Naive thymus-derived CD8-positive, alpha-beta T cell (primary cell): ENCODE data around the gene RPL11. TPM values are rescaled to one million over a fixed set of nuclear protein-coding genes. Genes with fewer than 3 reads are reported as not detected.
"Not testable (repeated sequence)": the region's sequence is repeated elsewhere in the genome, so short reads cannot be mapped to it uniquely, and the experiment has no call there.

Experiments
- ATAC-seq, 2 donors: fragments of 150-1000 bp; cut with Tn5 transposase in 1 of 2; sonication (Bioruptor Pico), chemical (Tn5 transposase) in 1 of 2; 1 replicate in 1 of 2; 2 replicates in 1 of 2; pipeline ENCODE4 v1.10.0; 2021; ENCODE audit warnings: mild to moderate bottlenecking in 2 of 2, moderate library complexity in 2 of 2
- POLR2A ChIA-PET: fragments of 350-600 bp; sonication (Branson Sonifier 250); formaldehyde crosslinking; loops from one replicate; lab custom pipeline; 2021; ENCODE audit warnings: antibody characterized with exemption; lab: Charles Lee
- DNase-seq, 10 donors: peaks; one replicate each; pipeline versions ENCODE4 v3.0.0 to v3.0.0-alpha.2; 2020 to 2022
- H3K27ac Mint-ChIP-seq, 10 donors: one replicate each; pipeline ENCODE4 v1.8.0; 2020 to 2022; ENCODE audit warnings: mild to moderate bottlenecking in 10 of 10, mixed read lengths in 10 of 10, moderate library complexity in 4 of 10, inconsistent platforms in 1 of 10
- H3K27me3 Mint-ChIP-seq, 5 donors: one replicate each; pipeline ENCODE4 v1.8.0; 2021 to 2022; ENCODE audit warnings: mixed read lengths in 5 of 5
- H3K36me3 Mint-ChIP-seq, 3 donors: one replicate each; pipeline ENCODE4 v1.8.0; 2020 to 2022; ENCODE audit warnings: mixed read lengths in 3 of 3, mild to moderate bottlenecking in 2 of 3, inconsistent platforms in 1 of 3
- H3K4me1 Mint-ChIP-seq, 4 donors: one replicate each; pipeline ENCODE4 v1.8.0; 2021 to 2022; ENCODE audit warnings: mixed read lengths in 4 of 4
- H3K4me3 Mint-ChIP-seq, 10 donors: one replicate each; pipeline ENCODE4 v1.8.0; 2020 to 2022; ENCODE audit warnings: mild to moderate bottlenecking in 10 of 10, mixed read lengths in 10 of 10, moderate library complexity in 6 of 10, inconsistent platforms in 1 of 10
- H3K9me3 Mint-ChIP-seq, 9 donors: one replicate each; pipeline ENCODE4 v1.8.0; 2020 to 2022; ENCODE audit warnings: mixed read lengths in 9 of 9, mild to moderate bottlenecking in 3 of 9, inconsistent platforms in 1 of 9, moderate library complexity in 1 of 9
- polyA plus RNA-seq, 3 donors: library from polyadenylated mRNA; unstranded; fragments of 300-500 nt; fragmentation: Illumina TruSeq; gene quantifications; one replicate each; pipeline ENCODE4 v1.2.3, GENCODE V29; 2021
- total RNA-seq, 8 experiments: library from RNA in 2 of 8; stranded (reverse) in 2 of 8; gene quantifications; one replicate each; pipeline ENCODE4 v1.2.3 and lab custom pipeline; 2021 to 2026

RPL11 gene
- total RNA-seq (1,000 to 10,000 TPM; 2,047 to 2,067 TPM), polyA plus RNA-seq (1,000 to 10,000 TPM; 1,566 to 1,847 (median 1,638) TPM), total RNA-seq (lab: John Stamatoyannopoulos, UW) (1,547 to 2,267 (median 1,875) reads per million in 6 experiments)

DNA sequence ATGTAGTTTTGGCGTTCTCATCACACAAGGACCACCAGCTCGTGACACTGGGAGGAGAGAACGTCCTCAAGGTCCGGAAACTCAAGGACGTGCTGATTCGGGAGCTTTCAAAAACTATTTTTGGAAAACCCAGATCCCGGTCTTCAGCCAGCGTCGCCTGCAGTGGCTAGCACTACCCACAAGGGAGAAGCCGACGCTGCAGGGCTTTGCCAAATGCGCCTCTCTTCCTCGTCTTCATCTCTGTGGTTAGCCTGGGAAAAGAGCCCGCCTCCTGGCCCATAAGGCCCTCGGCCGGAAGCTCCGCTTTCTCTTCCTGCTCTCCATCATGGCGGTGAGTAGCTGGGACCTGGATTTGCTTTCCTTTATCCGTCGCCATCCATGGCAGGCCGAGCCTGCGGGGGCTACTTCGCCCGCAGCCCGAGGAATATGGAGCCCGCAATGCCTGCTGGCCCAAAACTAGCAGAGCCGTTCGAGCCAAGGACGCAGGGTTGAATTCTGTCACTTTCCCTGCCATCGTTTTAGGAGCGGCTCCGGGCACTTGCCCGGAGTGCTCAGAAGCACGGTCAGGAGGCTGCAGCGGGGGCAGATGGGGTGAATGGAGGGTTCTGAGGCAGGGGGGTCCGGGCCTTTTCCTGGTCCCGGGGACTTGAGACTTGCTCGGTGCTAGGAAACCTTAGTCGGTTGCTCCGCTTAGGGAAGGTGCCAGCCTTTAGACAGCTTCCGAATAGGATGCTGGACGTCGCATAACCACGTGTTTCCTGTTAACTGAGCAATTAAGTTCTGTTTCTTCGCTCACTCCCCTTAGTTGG is at the start of gene RPL11:
RPL11 (plus strand) TSS at position 308 of the 809 bp plus-strand sequence; CDS start at position 326, 18 bp downstream.
- Mint-ChIP-seq H3K27me3 (peaks cover 0 to 2% (median 0%) of the 10 kb centered on the region in 5 donors), H3K9me3 (peaks cover 0 to 10% (median 0%) of the 10 kb centered on the region in 9 donors), H3K4me3 (peak within 1 kb of the TSS; percentile 90 to 98 (median 94)), H3K27ac (peak within 1 kb of the TSS; percentile 89 to 97 (median 95)), H3K36me3 (peaks cover 5 to 45% (median 8%) of the 10 kb centered on the region in 3 donors), H3K4me1 (peaks cover 33 to 48% (median 47%) of the 10 kb centered on the region in 4 donors)
- ATAC-seq: peak; percentile 98
- DNase-seq: peak; percentile 63 to 93 (median 84)
- POLR2A ChIA-PET: interaction anchor here (0.6 to 2.4 kb wide), 17 partner anchors 8 to 673 kb away, joined by 3 to 20 read pairs (median 5); partner anchors contain the start of genes ASAP3, E2F2, ELOA and HNRNPR

DNA sequence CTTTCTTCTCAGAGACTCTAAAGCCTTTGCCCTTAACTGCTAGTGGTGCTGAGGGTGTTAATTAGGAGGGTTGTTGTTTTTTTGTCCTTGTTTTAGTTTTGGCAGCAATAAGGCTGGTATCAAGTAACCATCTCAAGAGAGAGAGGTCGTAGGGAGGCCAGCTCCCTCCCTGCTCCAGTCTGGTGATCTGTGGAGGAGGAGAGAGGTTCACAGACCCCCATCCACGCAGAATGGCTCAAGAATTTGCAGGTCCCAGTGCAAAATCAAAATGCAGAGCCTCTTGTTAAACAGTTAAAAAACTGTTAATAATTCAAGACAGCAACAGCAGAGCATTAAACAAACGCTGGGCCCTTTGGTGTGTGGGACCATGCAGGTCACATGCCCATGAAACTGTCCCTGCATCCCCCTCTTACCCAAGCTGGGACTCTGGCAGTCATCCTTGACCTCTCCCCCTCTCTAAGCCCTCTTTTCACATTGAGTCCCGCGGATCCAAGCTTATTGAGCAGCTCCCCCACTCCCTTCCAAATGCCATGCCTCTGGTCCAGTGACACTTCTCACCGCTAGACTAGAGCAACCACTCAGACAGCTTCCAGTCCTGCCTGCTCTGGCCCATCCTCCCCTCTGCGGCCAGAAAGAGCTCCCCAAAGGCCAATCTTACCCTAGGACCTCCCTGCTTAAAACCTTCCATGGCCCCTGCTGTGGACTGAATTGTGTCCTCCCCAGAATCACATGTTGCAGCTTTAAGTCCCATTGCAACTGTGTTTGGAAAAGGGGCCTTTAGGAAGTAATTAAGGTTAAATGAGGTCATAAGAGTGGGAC is 47.7 kb upstream of the RPL11 start:
- Mint-ChIP-seq H3K4me1 (no peaks in the 10 kb centered on the region), H3K27me3 (no peaks in the 10 kb centered on the region), H3K36me3 (peaks cover 0 to 10% (median 2%) of the 10 kb centered on the region in 3 donors), H3K27ac (no peak overlapping the region), H3K4me3 (no peak overlapping the region), H3K9me3 (no peaks in the 10 kb centered on the region)
- POLR2A ChIA-PET: interaction anchor here (0.7 kb wide), 1 partner anchor 69 kb away, joined by 3 read pairs; no protein-coding TSS in a partner anchor
- no peak for DNase-seq
- ATAC-seq: no peak

DNA sequence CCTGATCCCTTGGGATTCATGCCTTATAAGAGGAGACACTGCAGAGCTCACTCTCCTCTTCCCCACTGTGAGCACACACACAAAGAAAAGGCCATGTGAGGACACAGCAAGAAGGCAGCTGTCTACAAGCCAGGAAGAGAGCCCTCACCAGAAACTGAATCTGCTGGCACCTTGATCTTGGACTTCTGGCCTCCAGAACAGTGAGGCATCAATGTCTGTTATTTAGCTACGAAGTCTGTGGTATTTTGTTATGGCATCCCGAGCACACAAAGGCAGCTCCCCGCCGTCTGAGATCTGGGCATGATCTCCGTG is 47.1 kb upstream of the RPL11 start:
- POLR2A ChIA-PET: interaction anchor here (0.7 to 1.0 kb wide), 2 partner anchors 69 to 90 kb away, joined by 3 read pairs; no protein-coding TSS in a partner anchor
- H3K4me3 Mint-ChIP-seq: no peak overlapping the region
- no peak overlapping the region for H3K27ac Mint-ChIP-seq
- DNase-seq (no peak), ATAC-seq (no peak)
- peaks cover 0 to 10% (median 2%) of the 10 kb centered on the region in 3 donors for H3K36me3 Mint-ChIP-seq
- H3K4me1 Mint-ChIP-seq: no peaks in the 10 kb centered on the region
- no peaks in the 10 kb centered on the region for H3K9me3 Mint-ChIP-seq
- no peaks in the 10 kb centered on the region for H3K27me3 Mint-ChIP-seq

DNA sequence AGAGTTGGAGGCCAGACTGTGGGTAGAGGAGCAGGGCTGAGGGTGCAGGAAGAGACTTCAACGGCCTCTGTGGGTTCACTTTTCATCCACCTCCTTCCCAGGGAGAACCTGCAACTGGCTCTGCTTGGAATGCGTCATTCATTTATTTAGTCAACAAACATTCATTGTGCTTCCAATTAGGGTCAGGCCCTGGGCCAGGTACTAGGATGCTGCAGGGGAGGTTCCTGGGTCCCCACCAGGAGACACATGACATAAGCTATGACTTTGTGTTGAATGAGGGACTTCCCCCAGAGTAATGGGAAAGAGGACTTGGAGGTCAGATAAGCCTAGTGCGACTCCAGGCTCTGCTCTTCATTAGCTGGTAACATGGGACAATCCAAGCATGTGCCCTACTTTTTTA is 46.3 kb upstream of the RPL11 start:
- Mint-ChIP-seq H3K27me3 (no peaks in the 10 kb centered on the region), H3K27ac (peak overlapping the region in 2 of 10 donors; percentile 7 to 24), H3K9me3 (no peaks in the 10 kb centered on the region), H3K36me3 (peaks cover 0 to 10% (median 2%) of the 10 kb centered on the region in 3 donors), H3K4me1 (no peaks in the 10 kb centered on the region), H3K4me3 (no peak overlapping the region)
- ATAC-seq: no peak
- no peak for DNase-seq
- POLR2A ChIA-PET: interaction anchor here (1.0 kb wide), 1 partner anchor 91 kb away, joined by 3 read pairs; no protein-coding TSS in a partner anchor

DNA sequence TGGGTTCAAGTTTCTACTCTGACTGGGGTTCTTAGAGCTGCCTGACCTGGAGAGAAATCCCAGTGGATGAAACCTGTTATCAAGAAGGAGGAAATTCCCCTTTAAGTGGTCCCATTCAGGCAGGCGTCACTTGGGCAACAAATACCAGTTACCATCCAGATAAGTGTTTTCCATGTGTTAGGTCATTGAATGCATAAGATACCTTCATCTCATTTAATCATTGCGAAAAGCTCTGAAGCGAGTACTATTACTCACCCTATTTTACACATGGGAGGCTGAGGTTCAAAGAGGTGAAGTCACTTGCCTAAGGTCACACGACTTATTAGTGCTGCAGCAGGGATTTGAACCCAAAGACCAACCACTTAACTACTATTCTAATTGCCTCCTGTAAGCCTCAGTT is 45.5 kb upstream of the RPL11 start:
- Mint-ChIP-seq H3K4me3 (no peak overlapping the region), H3K36me3 (peaks cover 0 to 10% (median 2%) of the 10 kb centered on the region in 3 donors), H3K9me3 (no peaks in the 10 kb centered on the region), H3K4me1 (no peaks in the 10 kb centered on the region), H3K27me3 (no peaks in the 10 kb centered on the region), H3K27ac (no peak overlapping the region)
- POLR2A ChIA-PET: no interaction called here
- ATAC-seq (no peak), DNase-seq (no peak)

DNA sequence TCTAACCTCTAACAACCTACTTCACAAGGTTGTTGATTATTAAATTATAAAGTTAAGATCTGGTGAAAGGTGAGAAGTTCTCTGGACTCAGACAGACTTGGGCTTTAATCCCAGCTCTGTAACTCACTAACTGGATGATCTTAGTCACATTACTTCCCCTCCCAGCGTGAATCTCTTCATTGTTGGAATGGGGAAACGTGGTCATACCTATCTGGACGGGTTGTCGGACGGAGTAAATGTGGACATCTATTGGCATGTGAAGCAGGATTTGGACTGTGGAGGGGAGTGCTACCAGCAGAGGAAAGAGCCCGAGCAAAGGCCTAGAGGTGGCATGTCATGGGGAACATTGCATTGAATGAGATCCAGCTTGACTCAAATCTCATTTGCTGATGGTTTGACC is 45.1 kb upstream of the RPL11 start:
- no peak overlapping the region for H3K4me3 Mint-ChIP-seq
- H3K27me3 Mint-ChIP-seq: no peaks in the 10 kb centered on the region
- H3K9me3 Mint-ChIP-seq: no peaks in the 10 kb centered on the region
- DNase-seq (no peak), ATAC-seq (no peak)
- H3K36me3 Mint-ChIP-seq: peaks cover 0 to 9% (median 2%) of the 10 kb centered on the region in 3 donors
- no peaks in the 10 kb centered on the region for H3K4me1 Mint-ChIP-seq
- H3K27ac Mint-ChIP-seq: no peak overlapping the region
- POLR2A ChIA-PET: interaction anchor here (0.6 kb wide), 1 partner anchor 84 kb away, joined by 3 read pairs; no protein-coding TSS in a partner anchor

DNA sequence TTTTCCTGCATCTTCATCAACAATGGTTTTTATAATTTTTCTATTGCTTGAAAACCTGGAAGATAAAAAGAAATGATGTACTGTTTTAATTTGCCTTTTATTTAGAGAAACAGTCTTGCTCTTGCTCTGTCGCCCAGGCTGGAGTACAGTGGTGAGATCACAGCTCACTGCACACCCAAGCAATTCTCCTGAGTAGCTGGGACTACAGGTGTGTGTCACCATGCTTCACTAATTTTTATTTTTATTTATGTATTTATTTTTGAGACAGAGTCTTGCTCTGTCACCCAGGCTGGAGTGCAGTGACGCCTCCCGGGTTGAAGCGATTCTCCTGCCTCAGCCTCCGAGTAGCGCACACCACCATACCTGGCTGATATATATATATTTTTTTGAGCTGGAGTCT is 43.0 kb upstream of the RPL11 start:
- Mint-ChIP-seq H3K27ac (no peak overlapping the region), H3K9me3 (no peaks in the 10 kb centered on the region), H3K36me3 (peaks cover 0 to 4% (median 0%) of the 10 kb centered on the region in 3 donors), H3K4me1 (no peaks in the 10 kb centered on the region), H3K4me3 (no peak overlapping the region), H3K27me3 (no peaks in the 10 kb centered on the region)
- ATAC-seq (no peak), DNase-seq (no peak)
- POLR2A ChIA-PET: no interaction called here

DNA sequence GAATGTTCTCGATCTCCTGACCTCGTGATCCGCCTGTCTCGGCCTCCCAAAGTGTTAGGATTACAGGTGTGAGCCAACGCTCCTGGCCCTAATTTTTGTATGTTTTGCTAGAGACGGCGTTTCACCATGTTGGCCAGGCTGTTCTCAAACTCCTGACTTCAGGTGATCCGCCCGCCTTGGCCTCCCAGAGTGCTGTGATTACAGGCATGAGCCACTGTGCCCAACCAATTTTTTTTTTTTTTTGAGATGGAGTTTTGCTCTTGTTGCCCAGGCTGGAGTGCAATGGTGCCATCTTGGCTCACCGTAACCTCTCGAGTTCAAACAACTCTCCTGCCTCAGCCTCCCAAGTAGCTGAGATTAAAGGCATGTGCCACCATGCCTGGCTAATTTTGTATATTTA is 42.4 kb upstream of the RPL11 start:
- H3K4me3 Mint-ChIP-seq, DNase-seq, H3K27ac Mint-ChIP-seq, POLR2A ChIA-PET, H3K27me3 Mint-ChIP-seq, H3K9me3 Mint-ChIP-seq, H3K4me1 Mint-ChIP-seq, H3K36me3 Mint-ChIP-seq, ATAC-seq: not testable (repeated sequence)

DNA sequence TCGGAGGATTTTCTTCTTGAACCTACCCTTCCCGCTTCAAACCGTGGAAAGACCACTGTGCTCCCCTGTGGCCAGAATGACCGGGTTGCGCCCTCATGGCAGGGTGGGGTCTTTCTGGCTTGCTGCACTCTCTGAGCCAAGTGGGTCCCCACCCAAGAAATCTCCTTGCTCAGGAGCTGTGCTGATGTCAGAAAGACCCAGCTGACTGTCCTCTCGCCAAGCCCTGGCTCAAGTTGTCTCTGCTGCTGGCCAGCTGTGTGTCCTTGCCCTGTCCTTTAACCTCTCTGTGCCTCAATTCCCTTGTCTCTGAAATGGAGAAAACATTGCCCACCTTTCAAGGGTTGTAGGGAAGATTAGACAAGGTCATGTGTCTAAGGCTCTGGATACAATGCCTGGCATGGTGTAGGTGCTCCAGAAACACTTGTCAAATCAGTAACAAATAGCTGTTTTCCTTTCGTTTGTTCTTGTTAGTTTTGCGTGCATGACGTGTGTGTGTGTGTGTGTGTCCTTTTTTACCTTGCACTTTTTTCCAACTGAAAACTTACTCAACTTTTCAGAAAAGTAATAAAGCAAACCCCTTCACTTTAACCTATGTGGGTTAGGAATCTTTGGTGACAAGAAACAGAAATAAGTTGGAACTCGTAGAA is 41.1 kb upstream of the RPL11 start:
- POLR2A ChIA-PET: interaction anchor here (0.7 kb wide), 1 partner anchor 213 kb away, joined by 6 read pairs; no protein-coding TSS in a partner anchor
- Mint-ChIP-seq H3K27me3 (peaks cover 0 to 3% (median 0%) of the 10 kb centered on the region in 5 donors), H3K4me3 (no peak overlapping the region), H3K36me3 (peaks cover 0 to 6% (median 3%) of the 10 kb centered on the region in 3 donors), H3K9me3 (no peaks in the 10 kb centered on the region), H3K27ac (peak overlapping the region in 1 of 10 donors; percentile 31), H3K4me1 (no peaks in the 10 kb centered on the region)
- DNase-seq (no peak), ATAC-seq (no peak)

DNA sequence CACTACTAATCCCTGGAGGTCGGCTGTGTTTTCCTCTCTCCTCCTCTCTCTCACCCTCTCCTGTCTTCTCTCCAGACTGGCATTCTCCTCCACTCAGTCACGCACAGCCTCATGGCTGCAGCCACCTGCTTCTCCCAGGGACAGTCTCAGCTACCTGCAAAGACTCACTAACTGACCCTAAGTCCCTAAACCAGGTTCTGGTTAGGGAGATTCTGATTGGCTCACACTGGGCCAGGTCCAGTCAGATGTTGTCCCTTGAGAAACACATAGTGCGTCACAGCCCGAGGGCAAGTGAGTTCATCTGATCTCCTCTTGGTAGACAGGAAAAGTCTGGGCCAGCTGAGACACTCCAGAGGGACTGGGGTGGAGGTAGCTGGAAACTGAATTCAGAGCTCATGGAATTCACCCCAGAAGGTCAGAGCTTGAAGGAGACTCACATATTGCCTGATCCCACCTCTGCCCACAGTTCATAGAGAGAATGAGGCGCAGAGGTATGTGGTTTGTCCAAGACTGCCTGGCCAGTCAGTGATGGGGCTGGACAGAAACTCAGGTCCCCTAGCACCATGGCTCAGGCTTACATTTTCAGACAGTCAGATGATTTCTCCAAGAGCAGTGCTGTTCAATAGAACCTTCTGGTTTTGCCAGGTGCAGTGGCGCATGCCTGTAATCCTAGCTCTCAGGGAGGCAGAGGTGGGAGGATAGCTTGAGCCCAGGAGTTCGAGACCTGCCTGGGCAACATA is 40.4 kb upstream of the RPL11 start:
- H3K4me3 Mint-ChIP-seq: no peak overlapping the region
- DNase-seq (no peak), ATAC-seq (no peak)
- H3K27me3 Mint-ChIP-seq: peaks cover 0 to 3% (median 0%) of the 10 kb centered on the region in 5 donors
- POLR2A ChIA-PET: no interaction called here
- no peaks in the 10 kb centered on the region for H3K9me3 Mint-ChIP-seq
- peaks cover 0 to 9% (median 4%) of the 10 kb centered on the region in 3 donors for H3K36me3 Mint-ChIP-seq
- H3K4me1 Mint-ChIP-seq: no peaks in the 10 kb centered on the region
- H3K27ac Mint-ChIP-seq: peak overlapping the region in 1 of 10 donors; percentile 84

DNA sequence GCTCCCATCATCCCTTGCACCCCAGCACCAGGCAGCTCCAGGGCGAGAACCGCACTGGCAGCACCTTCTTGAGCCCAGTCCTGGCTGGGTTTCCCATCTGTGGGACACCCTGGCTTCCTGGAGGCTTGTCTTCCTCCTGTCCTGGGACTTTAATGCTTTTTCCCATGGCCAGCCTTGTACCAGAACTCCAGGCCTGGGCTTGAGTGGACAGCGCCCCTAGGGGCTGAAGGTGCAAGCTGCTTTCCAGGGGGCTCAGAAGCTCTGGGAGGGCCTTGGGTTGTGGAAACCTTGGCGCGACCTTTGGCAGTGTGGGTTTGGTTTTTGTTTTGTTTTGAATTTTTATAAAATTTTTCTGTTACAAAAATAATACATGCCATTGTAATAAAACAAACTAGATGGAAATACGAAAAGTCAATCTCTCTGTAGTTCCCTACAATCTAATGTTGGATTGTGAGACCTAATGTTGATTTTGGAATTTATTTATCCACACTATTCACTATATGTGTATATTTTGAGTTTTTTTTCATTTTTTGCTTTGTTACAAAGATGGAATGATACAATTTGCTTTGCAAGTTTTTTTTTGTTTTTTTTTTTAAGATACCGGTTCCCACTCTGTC is 33.8 kb upstream of the RPL11 start:
- no peaks in the 10 kb centered on the region for H3K4me1 Mint-ChIP-seq
- POLR2A ChIA-PET: interaction anchor here (1.0 kb wide), 2 partner anchors 13 to 18 kb away, joined by 3 read pairs; no protein-coding TSS in a partner anchor
- peak; percentile 71 to 76 for ATAC-seq
- no peak overlapping the region for H3K4me3 Mint-ChIP-seq
- H3K9me3 Mint-ChIP-seq: no peaks in the 10 kb centered on the region
- no peak overlapping the region for H3K27ac Mint-ChIP-seq
- peak in 5 of 10 donors; percentile 2 to 37 (median 17) for DNase-seq
- peaks cover 0 to 9% (median 4%) of the 10 kb centered on the region in 3 donors for H3K36me3 Mint-ChIP-seq
- H3K27me3 Mint-ChIP-seq: peaks cover 0 to 6% (median 0%) of the 10 kb centered on the region in 5 donors
